ENCODE measurements around the gene WDR27.

WDR27 gene

DNA sequence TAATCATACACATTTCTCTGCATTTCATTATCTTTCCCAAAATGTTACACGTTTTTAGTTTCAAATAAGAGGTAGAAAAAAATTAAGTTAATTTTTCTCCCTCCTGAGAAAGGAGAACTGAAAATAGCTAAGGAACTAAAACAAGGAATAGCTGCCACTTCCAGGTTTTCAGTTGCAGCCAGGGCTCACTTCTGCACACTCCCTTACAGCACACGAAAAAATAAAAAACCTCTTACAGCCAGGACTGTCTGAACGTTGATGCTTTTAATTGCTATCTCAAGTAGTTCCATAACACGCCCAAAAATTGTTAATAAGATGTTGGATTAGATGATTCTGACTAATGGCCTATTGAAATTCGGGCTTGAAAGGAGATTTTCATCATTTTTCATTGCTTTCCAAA is 294.5 kb downstream of the WDR27 start:
- H3K4me3 ChIP-seq (ENCODE audit: low read depth, low read length): no peak overlapping the region
- TF ChIP-seq, protein P1, sequence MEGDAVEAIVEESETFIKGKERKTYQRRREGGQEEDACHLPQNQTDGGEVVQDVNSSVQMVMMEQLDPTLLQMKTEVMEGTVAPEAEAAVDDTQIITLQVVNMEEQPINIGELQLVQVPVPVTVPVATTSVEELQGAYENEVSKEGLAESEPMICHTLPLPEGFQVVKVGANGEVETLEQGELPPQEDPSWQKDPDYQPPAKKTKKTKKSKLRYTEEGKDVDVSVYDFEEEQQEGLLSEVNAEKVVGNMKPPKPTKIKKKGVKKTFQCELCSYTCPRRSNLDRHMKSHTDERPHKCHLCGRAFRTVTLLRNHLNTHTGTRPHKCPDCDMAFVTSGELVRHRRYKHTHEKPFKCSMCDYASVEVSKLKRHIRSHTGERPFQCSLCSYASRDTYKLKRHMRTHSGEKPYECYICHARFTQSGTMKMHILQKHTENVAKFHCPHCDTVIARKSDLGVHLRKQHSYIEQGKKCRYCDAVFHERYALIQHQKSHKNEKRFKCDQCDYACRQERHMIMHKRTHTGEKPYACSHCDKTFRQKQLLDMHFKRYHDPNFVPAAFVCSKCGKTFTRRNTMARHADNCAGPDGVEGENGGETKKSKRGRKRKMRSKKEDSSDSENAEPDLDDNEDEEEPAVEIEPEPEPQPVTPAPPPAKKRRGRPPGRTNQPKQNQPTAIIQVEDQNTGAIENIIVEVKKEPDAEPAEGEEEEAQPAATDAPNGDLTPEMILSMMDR (IDR thresholded peaks at IDR 0.05; ENCODE audit: low read depth, low read length, missing control alignments): no peak
- no peak for DNase-seq (ENCODE audit: low read depth)
